SIG-M5 (cell line): Measurements from ENCODE around the gene EFCC1.

Source experiments
- DNase-seq: peaks from one replicate; lab custom pipeline; 2025; lab: John Stamatoyannopoulos, UW

EFCC1 gene

GRCh38 chr3:129001101-129001805 lies at the start of gene EFCC1:
Gene EFCC1, plus strand, starts transcription at chr3:129001304. Its CDS starts 325 bp downstream, at chr3:129001629.
- no peak for DNase-seq

GRCh38 chr3:128956440-128956839 lies 44.7 kb upstream of the EFCC1 start:
- no peak for DNase-seq

GRCh38 chr3:128965280-128965679 lies 35.8 kb upstream of the EFCC1 start:
- no peak for DNase-seq

DNA sequence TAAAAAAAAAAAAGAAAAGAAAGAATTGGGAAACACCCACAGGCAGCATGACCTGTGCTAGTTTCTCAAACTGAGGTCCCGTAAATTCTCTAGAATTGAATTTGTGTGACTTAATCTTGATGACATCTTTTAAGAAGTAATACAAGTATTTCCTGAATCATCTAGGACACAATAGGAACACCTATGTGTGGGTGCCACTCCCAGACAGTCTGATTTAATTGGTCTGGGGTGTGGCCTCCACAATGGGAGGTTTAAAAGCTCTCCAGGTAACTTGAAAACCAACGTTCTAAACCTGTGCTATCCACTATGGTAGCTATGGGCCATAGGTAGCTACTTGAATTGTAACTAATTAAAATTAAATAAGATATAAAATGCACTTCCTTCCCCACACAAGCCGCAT lies 35.3 kb upstream of the EFCC1 start:
- no peak for DNase-seq

- no peak for DNase-seq
These were observed 33.3 kb upstream of the EFCC1 start for GRCh38 chr3:128967748-128968355.

- no peak for DNase-seq
These were observed 30.9 kb upstream of the EFCC1 start for GRCh38 chr3:128969993-128970739.

GRCh38 chr3:128970740-128971047 lies 30.4 kb upstream of the EFCC1 start:
- DNase-seq = no peak

DNA sequence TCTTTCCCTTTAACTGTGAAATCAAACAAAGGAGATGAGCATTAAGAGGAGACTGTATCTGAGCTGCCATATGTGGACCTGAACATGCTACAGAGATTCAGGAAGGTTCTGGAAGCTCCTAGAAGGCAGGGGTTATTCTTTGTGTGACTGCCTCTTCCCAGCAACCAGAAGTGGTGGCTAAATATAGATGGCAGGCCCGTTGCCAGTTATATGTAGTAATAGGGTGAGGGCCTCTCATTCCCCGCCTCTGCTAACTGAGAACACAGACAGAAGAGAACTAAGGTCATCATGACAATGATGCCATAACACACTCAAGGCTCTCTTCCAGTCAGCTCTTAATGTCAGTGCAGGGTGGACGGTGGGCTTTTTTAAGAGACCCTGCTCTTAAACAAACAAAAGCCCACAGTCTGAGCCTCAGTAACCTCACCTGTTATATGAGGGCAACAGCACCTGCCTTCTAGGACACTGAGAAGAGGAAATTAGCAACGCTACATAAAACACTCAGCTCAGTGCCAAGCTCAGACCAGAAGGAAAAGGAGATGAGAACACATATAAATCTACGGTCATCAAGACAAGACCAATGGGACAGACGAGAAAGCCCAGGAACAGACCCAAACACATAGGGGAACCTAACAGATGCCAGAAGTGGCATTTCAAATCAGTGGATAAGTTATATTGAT lies 29.5 kb upstream of the EFCC1 start:
- DNase-seq = no peak

- DNase-seq = peak; percentile 86
These were observed 27.0 kb upstream of the EFCC1 start for GRCh38 chr3:128973988-128974564.

GRCh38 chr3:128975276-128975675 lies 25.8 kb upstream of the EFCC1 start:
- no peak for DNase-seq

DNA sequence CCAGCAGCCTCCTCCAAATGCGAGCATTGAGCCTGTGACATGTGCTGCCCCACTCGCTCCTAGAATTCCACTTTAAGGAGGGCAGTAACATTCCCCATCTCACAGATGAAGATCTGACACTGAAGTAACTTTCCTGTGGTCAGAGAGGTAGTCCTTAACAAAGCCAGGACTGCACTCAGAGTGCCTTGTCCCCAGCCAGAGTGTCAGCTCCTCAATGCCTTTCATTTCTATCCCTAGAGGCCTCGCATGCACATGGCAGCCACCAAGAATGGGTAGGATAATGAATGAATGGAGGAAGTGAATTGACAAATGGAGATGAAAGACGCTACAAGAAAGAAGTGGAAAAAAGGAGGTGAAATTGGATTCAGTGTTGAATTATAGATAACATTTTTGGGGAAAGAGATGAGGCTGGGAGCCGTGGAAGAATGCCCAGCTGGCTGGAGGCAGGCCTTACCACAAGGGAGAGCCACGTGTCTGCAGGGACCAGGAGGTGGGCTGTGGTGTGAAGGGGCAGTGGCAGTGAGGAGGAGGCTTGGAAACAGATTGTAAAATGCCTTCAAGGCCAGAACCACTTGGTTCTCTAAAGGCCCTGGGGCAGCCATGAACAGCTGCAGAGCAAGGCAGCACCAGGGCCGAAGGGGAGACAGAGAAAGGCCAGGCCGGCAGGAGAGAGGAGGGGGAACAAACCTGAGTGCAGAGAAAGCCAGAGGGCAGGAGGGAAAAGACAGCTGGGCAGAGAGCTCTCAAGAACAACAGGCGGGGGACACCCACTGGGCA lies 17.6 kb upstream of the EFCC1 start:
- DNase-seq = no peak

DNA sequence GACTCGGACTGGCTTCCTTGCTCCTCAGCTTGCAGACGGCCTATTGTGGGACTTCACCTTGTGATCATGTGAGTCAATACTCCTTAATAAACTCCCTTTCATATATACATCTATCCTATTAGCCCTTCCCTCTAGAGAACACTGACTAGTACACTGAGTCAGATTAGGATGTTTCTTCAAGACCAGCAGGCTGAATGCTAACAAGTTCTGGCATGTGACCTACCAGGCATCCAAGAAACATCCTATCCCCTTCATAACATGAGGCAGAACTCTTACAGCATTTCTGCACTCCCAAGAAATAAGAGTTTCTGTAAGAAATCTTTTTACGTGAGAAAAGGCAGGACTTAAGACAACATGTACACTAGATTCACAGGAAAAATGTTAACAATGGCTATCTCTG lies 16.5 kb upstream of the EFCC1 start:
- DNase-seq = no peak

- DNase-seq = no peak
These were observed 13.6 kb upstream of the EFCC1 start for GRCh38 chr3:128987302-128988100.

- DNase-seq = no peak
These were observed 12.8 kb upstream of the EFCC1 start for GRCh38 chr3:128988286-128988685.

GRCh38 chr3:128991355-128991895 lies 9.7 kb upstream of the EFCC1 start:
- DNase-seq = no peak

GRCh38 chr3:128992926-128993460 lies 8.1 kb upstream of the EFCC1 start:
- DNase-seq = no peak

DNA sequence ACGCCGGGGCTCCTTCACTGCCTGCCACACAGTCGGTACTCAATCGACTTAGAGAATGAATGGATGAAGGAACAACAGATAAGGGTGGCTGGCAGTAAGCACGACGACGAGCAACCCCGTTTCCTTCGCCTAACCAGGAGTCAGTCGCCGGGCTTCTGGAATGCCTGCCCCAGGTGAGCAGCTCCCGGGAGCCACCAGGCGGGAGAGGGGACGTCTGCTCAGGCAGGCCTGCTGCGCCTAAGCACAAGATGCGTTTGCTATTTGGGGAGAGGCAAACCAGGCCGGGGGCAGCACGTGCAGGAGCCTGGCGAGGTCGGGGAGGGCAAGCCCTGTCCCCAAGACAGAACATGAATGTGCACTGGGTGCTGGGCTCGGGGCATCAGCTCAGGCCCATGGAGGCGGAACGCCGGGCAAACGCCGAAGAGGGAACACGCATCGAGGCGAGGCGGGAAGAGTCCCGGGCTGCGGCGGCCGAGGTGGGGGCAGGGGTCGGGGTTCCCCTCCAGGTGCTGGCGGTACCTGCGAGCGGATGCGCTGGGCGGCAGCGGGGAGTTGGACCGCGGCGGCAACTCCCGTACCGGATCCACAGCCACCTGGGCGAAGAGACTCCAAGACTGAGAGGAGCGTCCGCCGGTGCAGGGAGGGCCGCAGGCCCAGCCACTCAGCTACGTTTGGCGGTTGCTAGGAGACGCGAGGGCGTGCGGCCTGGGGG lies 7.5 kb upstream of the EFCC1 start, which contains the start of gene CFAP92:
CFAP92 (minus strand) TSS at position 616 of the 712 bp plus-strand sequence. CDS start 772 bp downstream, outside the sequence.
- no peak for DNase-seq

- DNase-seq = no peak
These were observed 7.0 kb upstream of the EFCC1 start for GRCh38 chr3:128994173-128994512.
